ENCODE data around the gene SAP25. TPM values are rescaled to one million over a fixed set of nuclear protein-coding genes. Genes with fewer than 3 reads are reported as not detected.

Gene SAP25
- total and polyA plus RNA-seq, 2 of the 8 experiments (the other 6 are each of a cell fraction or from before 2014, with no cell fraction given) = 3.6 to 5.8 TPM

- TF ChIP-seq CHD7 (IDR thresholded peaks at IDR 0.05; ENCODE audit: insufficient replicate concordance, low read length) (no peak), NANOG (IDR thresholded peaks at IDR 0.05; ENCODE audit: insufficient read depth, low read depth, low read length, poor library complexity, severe bottlenecking) (no peak), TBP (IDR thresholded peaks at IDR 0.05; ENCODE audit: low read depth, low read length) (peak; percentile 84), CBX5 (IDR thresholded peaks at IDR 0.05; ENCODE audit: low read depth, low read length) (no peak), TAF1 (IDR thresholded peaks at IDR 0.05; ENCODE audit: low read depth, low read length) (peak; percentile 89), RBBP5 (IDR thresholded peaks at IDR 0.05; ENCODE audit: borderline replicate concordance, low read depth, low read length) (no peak; the same call in 1 of the 2 replicates), BACH1 (IDR thresholded peaks at IDR 0.05; ENCODE audit: low read length) (no peak), USF2 (IDR thresholded peaks at IDR 0.05; ENCODE audit: low read length) (no peak), KDM4A (IDR thresholded peaks at IDR 0.05; ENCODE audit: low read depth, low read length, severe bottlenecking) (no peak)
Measured at GRCh38 chr7:100585511-100586265, 12.0 kb upstream of the SAP25 start, which contains the start of gene LRCH4 (continued).
